K562 (cell line): ENCODE data around the gene CA5B. TPM values are rescaled to one million over a fixed set of nuclear protein-coding genes. Genes with fewer than 3 reads are reported as not detected.

Experiments
- ATAC-seq: fragments of 200-7000 bp; cut with Tn5 transposase; 3 replicates; pipeline ENCODE4 v1.9.1; 2020; ENCODE audit warnings: moderate library complexity
- BruUV-seq: library from RNA; stranded (reverse); fragments of 400-500 nt; replicated peaks from 2 replicates; lab custom pipeline; 2021; lab: Mats Ljungman, UMichigan
- CTCF ChIA-PET: fragments of 300-600 bp; formaldehyde crosslinking; extraction: SDS; loops from one replicate; lab custom pipeline; 2021; ENCODE audit warnings: low intra/inter-chr PET ratio; lab: Yijun Ruan, JAX
- POLR2A ChIA-PET: fragments of 300-600, 350-650 bp; sonication (Branson Sonifier 250); formaldehyde crosslinking; extraction: SDS; loops from one replicate; lab custom pipeline; 2021; ENCODE audit warnings: antibody characterized with exemption, inconsistent platforms; lab: Yijun Ruan, JAX
- DNase-seq, 4 experiments: peaks; one replicate each; pipeline versions ENCODE4 v3.0.0 to v3.0.0-alpha.2; 2011 to 2018; ENCODE audit warnings: low spot score in 3 of 4, mixed read lengths in 3 of 4; ENCODE audit errors: extremely low read depth in 1 of 4
- FAIRE-seq: peaks from 2 replicates; lab custom pipeline; 2011; peaks lifted over from hg19 to GRCh38; lab: Jason Lieb, UNC
- H2AFZ ChIP-seq: 2 replicates; pipeline ENCODE4 v1.6.0; 2011; ENCODE audit warnings: low read depth, low read length, control low read depth, inconsistent platforms
- H3K27ac ChIP-seq: fragments of 200-600 bp; 3 replicates; pipeline ENCODE4 v1.8.0; 2011; ENCODE audit warnings: low read depth, mild to moderate bottlenecking, control low read depth, inconsistent platforms, low read length, moderate library complexity, mixed read lengths; ENCODE audit errors: extremely low read depth
- H3K27me3 ChIP-seq, 2 experiments: fragments of 300-600 bp in 1 of 2; 2 replicates in 1 of 2; 3 replicates in 1 of 2; pipeline versions ENCODE4 v1.6.0 to v1.8.0; 2011; ENCODE audit warnings: inconsistent platforms in 2 of 2, low read length in 2 of 2, mild to moderate bottlenecking in 1 of 2, mixed read lengths in 1 of 2, moderate library complexity in 1 of 2; ENCODE audit not compliant: control insufficient read depth in 2 of 2, insufficient read depth in 2 of 2
- H3K36me3 ChIP-seq: fragments of 300-600 bp; 3 replicates; pipeline ENCODE4 v1.8.0; 2011; ENCODE audit warnings: mild to moderate bottlenecking, low read length, inconsistent platforms; ENCODE audit not compliant: control insufficient read depth, insufficient read depth
- H3K4me1 ChIP-seq, 2 experiments: fragments of 200-600 bp in 1 of 2; replicated peaks in 1 of 2; 2 replicates in 1 of 2; 3 replicates in 1 of 2; pipeline versions ENCODE4 v1.5.1 to v1.8.0; 2011; ENCODE audit warnings: inconsistent platforms in 2 of 2, low read length in 2 of 2, mild to moderate bottlenecking in 1 of 2, mixed read lengths in 1 of 2, moderate library complexity in 1 of 2; ENCODE audit not compliant: control insufficient read depth in 2 of 2, insufficient read depth in 2 of 2
- H3K4me2 ChIP-seq: 2 replicates; pipeline ENCODE4 v1.6.1; 2011; ENCODE audit warnings: low read length, control low read depth, inconsistent platforms, mixed read lengths; ENCODE audit not compliant: insufficient read depth
- H3K4me3 ChIP-seq: fragments of 200-600 bp; sonication (generic), shearing (Covaris generic); 2 replicates; pipeline ENCODE4 v1.5.1; 2016; ENCODE audit warnings: control low read depth, inconsistent platforms
- H3K79me2 ChIP-seq: fragments of 200-600 bp; 3 replicates; pipeline ENCODE4 v1.8.0; 2011; ENCODE audit warnings: low read length, inconsistent platforms; ENCODE audit not compliant: control insufficient read depth, insufficient read depth
- H3K9ac ChIP-seq, 2 experiments: 2 replicates each; pipeline versions ENCODE4 v1.6.0 to v1.6.1; 2011; ENCODE audit warnings: low read depth in 2 of 2, low read length in 2 of 2, control low read depth in 1 of 2, inconsistent platforms in 1 of 2, mild to moderate bottlenecking in 1 of 2, mixed read lengths in 1 of 2; ENCODE audit not compliant: insufficient read depth in 1 of 2
- H3K9me1 ChIP-seq: one replicate; pipeline ENCODE4 v1.6.0; 2011; ENCODE audit warnings: inconsistent platforms, mild to moderate bottlenecking, low read length, moderate library complexity; ENCODE audit not compliant: control insufficient read depth, insufficient read depth
- H3K9me3 ChIP-seq: replicated peaks from 2 replicates; pipeline ENCODE4 v1.5.1; 2011; ENCODE audit warnings: low read depth, low read length, inconsistent platforms; ENCODE audit not compliant: control insufficient read depth, insufficient read depth
- H4K20me1 ChIP-seq: replicated peaks from 2 replicates; pipeline ENCODE4 v1.6.1; 2011; ENCODE audit warnings: low read length, inconsistent platforms, mixed read lengths; ENCODE audit not compliant: control insufficient read depth, insufficient read depth
- HNRNPLL ChIP-seq: fragments of 200-400 bp; formaldehyde crosslinking; IDR thresholded peaks from 2 replicates; pipeline ENCODE4 v1.6.1; 2017; ENCODE audit warnings: low read length, low read depth, mild to moderate bottlenecking; ENCODE audit not compliant: poor library complexity, severe bottlenecking
- NFIX ChIP-seq: fragments of 250-450 bp; sonication (Bioruptor Pico); IDR thresholded peaks from 2 replicates; pipeline ENCODE4 v1.4.0; 2020; ENCODE audit warnings: low read depth, mild to moderate bottlenecking, moderate library complexity
- POLR2AphosphoS5 ChIP-seq: IDR thresholded peaks from 2 replicates; pipeline ENCODE4 v1.6.1; 2011; ENCODE audit warnings: mild to moderate bottlenecking, low read depth, low read length, moderate library complexity; ENCODE audit not compliant: control insufficient read depth, insufficient read depth
- SOX6 ChIP-seq: fragments of 450-650 bp; IDR thresholded peaks from 2 replicates; pipeline ENCODE4 v1.6.1; 2014; ENCODE audit warnings: mild to moderate bottlenecking
- ZBTB43 ChIP-seq: sonication (generic); formaldehyde crosslinking; IDR thresholded peaks from 2 replicates; pipeline ENCODE4 v1.8.0; 2023; ENCODE audit warnings: mild to moderate bottlenecking, missing genetic modification reagents
- ZNF184 ChIP-seq: sonication (generic); formaldehyde crosslinking; IDR thresholded peaks from 2 replicates; pipeline ENCODE4 v1.5.0; 2020; ENCODE audit warnings: missing genetic modification reagents
- ZNF518B ChIP-seq: fragments of 250-450 bp; sonication (Bioruptor Pico); IDR thresholded peaks from 2 replicates; pipeline ENCODE4 v1.5.0; 2021; ENCODE audit warnings: mild to moderate bottlenecking, moderate library complexity
- WGBS: fragments of 100-300 bp; shearing (Covaris generic); methylation state at CpG from one replicate; pipeline ENCODE4 v1.1.6; 2016; ENCODE audit warnings: low coverage, mixed read lengths; ENCODE audit not compliant: insufficient coverage; ENCODE audit errors: missing lambda C conversion rate; 5-methylcytosine and 5-hydroxymethylcytosine counted together
- in situ Hi-C: fragments of 300-500 bp; cut with MboI; formaldehyde crosslinking; loops from 4 replicates; pipeline ENCODE4 v1.15.0; 2018; ENCODE audit warnings: inconsistent platforms, mixed read lengths
- intact Hi-C: fragments of 100-400 bp; cut with micrococcal nuclease; formaldehyde crosslinking; loops from 2 replicates; pipeline ENCODE4 v1.14.2; 2022
- polyA plus RNA-seq, 8 experiments: library from polyadenylated mRNA; depleted of rRNA in 4 of 8; stranded (reverse) in 5 of 8; unstranded in 3 of 8; fragments of >200 nt; fragmentation: Nextera tagmentation in 2 of 8; fragmentation: Illumina TruSeq in 1 of 8; extraction: Ambion mirVana in 2 of 8; extraction: Trizol in 1 of 8; gene quantifications; 2 replicates each; pipeline versions ENCODE4 v1.2.1 to v1.2.3, GENCODE V29; 2011 to 2014; ENCODE audit warnings: inconsistent platforms in 1 of 8, missing spikeins in 1 of 8
- total RNA-seq, 7 experiments: library from RNA; depleted of rRNA in 6 of 7; stranded (reverse); fragments of >200 nt in 6 of 7; fragmentation: Illumina TruSeq in 2 of 7; extraction: Trizol in 2 of 7; gene quantifications; 2 replicates each; pipeline versions ENCODE4 v1.2.1 to v1.2.3, GENCODE V29; 2011 to 2021; ENCODE audit warnings: low replicate concordance in 1 of 7
- TF ChIP-seq, protein P1 (sequence below): sonication (generic); formaldehyde crosslinking; IDR thresholded peaks from 2 replicates; pipeline ENCODE4 v1.8.0; 2022; ENCODE audit warnings: mild to moderate bottlenecking, missing genetic modification reagents
- TF ChIP-seq, protein P2 (sequence below): fragments of 250-450 bp; sonication (Bioruptor Pico); IDR thresholded peaks from 2 replicates; pipeline ENCODE4 v1.8.0; 2021; ENCODE audit warnings: moderate library complexity, mild to moderate bottlenecking, inconsistent platforms

CA5B gene
- total and polyA plus RNA-seq, 9 of the 15 experiments (the other 6 are each of a cell fraction or from before 2014, with no cell fraction given): 0.55 to 3.7 (median 2.6) TPM

DNA sequence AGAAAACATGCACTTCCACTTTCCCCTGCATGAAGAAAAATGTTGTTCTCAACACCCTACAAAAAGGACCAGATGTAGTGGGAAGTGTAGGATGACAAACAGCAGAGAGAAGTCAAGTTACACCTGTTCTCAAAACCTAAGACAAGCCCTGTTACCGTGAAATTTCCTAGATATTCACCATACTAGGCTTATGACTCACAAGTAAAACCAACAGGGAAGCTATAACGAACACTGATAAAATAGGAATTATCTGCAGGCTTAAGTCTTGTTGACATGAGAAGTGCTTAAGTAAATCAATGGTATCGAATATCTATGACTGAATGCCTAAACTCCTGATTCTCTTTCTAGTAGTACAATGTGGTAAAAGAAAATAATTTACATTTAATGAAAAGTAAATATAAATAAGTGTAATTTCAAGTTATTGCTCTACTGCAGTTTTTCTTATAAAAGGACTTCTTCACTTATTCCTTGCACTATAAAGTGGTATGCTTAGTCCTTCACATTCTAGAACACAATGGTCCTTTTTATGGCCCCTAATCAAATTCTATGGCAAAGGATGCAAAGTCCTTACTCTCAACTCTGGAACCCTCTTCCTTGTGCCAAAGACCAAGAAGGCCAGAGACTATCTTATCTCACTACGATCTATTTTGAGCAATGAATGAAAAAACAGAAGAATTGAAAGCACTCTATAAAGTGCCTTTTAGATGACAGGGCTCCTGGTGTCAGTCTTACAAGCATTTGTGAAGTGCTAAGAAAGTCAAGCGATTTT lies 96.9 kb downstream of the CA5B start:
- in situ Hi-C loops: no loop called here
- 20% methylated on average over 5 of the region's 5 CpGs for WGBS
- TF ChIP-seq, protein P1, sequence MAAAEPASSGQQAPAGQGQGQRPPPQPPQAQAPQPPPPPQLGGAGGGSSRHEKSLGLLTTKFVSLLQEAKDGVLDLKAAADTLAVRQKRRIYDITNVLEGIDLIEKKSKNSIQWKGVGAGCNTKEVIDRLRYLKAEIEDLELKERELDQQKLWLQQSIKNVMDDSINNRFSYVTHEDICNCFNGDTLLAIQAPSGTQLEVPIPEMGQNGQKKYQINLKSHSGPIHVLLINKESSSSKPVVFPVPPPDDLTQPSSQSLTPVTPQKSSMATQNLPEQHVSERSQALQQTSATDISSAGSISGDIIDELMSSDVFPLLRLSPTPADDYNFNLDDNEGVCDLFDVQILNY (CRISPR knock-in tag): no peak
- TF ChIP-seq NFIX (CRISPR knock-in tag) (no peak), HNRNPLL (no peak), ZNF184 (CRISPR knock-in tag) (no peak), SOX6 (no peak), ZBTB43 (CRISPR knock-in tag) (no peak), ZNF518B (CRISPR knock-in tag) (no peak), POLR2AphosphoS5 (no peak)
- TF ChIP-seq, protein P2, sequence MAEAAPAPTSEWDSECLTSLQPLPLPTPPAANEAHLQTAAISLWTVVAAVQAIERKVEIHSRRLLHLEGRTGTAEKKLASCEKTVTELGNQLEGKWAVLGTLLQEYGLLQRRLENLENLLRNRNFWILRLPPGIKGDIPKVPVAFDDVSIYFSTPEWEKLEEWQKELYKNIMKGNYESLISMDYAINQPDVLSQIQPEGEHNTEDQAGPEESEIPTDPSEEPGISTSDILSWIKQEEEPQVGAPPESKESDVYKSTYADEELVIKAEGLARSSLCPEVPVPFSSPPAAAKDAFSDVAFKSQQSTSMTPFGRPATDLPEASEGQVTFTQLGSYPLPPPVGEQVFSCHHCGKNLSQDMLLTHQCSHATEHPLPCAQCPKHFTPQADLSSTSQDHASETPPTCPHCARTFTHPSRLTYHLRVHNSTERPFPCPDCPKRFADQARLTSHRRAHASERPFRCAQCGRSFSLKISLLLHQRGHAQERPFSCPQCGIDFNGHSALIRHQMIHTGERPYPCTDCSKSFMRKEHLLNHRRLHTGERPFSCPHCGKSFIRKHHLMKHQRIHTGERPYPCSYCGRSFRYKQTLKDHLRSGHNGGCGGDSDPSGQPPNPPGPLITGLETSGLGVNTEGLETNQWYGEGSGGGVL: no peak

More for the DNA sequence above, 96.9 kb downstream of the CA5B start:
- H3K9me3 ChIP-seq: no peaks in the 10 kb centered on the region
- H3K79me2 ChIP-seq: no peaks in the 10 kb centered on the region
- no peak overlapping the region for H3K27ac ChIP-seq
- no peak overlapping the region for H3K9ac ChIP-seq
- H3K36me3 ChIP-seq: peaks cover under 1% of the 10 kb centered on the region; the same call in 1 of the 3 replicates
- no peak overlapping the region for H3K4me2 ChIP-seq
- peaks cover 0 to 5% of the 10 kb centered on the region in 2 experiments; a peak in 1 of 5 replicates for H3K4me1 ChIP-seq
- DNase-seq (no peak), ATAC-seq (no peak), FAIRE-seq (no peak)
- no peaks in the 10 kb centered on the region for H3K27me3 ChIP-seq
- ChIA-PET CTCF (no interaction called here), POLR2A (interaction anchor here (0.6 to 1.0 kb wide), 2 partner anchors 9 to 13 kb away, joined by 3 read pairs; no protein-coding TSS in a partner anchor)
- intact Hi-C loops: no loop called here
- no peak overlapping the region for H2AFZ ChIP-seq
- BruUV-seq: no TSS peak
- no peak overlapping the region for H3K4me3 ChIP-seq
- no peaks in the 10 kb centered on the region for H3K9me1 ChIP-seq
- no peaks in the 10 kb centered on the region for H4K20me1 ChIP-seq
